Measurements from ENCODE around the gene LRRC4C. TPM values are rescaled to one million over a fixed set of nuclear protein-coding genes. Genes with fewer than 3 reads are reported as not detected.

The LRRC4C gene
- total RNA-seq: 0.23 TPM in 1 of 2 replicates, not detected in the other

DNA sequence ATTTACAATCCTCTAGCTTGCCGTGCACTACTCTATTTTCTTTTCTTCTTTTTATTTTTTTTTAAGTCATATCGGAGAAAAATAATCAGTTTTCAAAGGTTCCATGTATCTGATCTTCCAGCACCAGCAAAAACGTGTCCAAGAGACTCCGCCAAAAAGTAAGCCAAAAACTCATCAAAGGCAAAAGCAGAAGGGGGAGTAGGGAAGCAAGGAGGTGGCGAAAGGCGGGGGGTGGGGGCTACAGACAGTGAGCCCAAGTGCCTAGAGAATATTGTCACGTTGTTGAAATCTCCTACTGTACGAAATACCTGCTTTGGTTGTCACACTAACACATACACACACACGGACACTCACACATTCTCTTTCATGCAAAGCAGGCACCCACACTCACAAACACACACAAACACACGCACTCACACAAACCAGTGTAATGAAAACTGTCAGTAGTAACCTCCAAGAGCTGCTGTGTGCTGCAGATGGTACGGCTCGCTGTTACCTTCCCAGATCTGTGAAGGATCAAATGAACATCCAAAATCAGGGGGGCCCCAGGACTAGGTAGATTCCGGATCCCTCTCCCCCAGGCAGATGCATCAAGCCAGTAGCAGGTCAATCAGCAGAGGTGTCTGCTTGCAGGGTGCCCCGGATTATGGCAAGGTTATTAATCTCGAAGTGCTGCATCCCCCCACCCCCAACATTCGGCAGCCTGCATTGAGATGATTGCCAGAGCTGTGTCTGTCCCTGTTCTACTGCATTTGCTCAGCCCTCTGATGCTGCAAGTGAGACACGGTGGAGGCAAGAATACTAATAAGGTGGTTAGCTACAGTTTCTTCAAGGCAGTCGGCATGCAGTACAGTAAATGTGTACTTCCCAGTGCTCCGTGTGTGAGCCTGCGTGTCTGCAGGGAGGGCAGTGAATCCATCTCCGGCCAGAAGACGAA, at the start of gene LRRC4C:
LRRC4C (minus strand) TSS at position 188 of the 937 bp plus-strand sequence.

Measured in hair follicular keratinocyte (primary cell).